ENCODE measurements around the gene OR4Q2. TPM values are rescaled to one million over a fixed set of nuclear protein-coding genes. Genes with fewer than 3 reads are reported as not detected.

OR4Q2 gene
- total RNA-seq, 4 donors from 2014 or later = not detected

DNA sequence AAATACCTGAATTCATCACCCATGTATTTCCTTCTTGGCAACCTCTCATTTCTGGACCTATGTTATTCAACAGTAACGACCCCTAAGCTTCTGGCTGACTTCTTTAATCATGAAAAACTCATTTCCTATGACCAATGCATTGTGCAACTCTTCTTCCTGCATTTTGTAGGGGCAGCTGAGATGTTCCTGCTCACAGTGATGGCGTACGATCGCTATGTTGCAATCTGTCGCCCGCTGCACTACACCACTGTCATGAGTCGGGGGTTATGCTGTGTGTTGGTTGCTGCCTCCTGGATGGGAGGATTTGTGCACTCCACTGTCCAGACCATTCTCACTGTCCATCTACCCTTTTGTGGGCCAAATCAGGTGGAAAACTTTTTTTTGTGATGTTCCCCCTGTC, 356 bp downstream of the OR4Q2 start:
- TF ChIP-seq EP300 (IDR thresholded peaks at IDR 0.05; ENCODE audit: low read depth) (no peak), POLR2A (IDR thresholded peaks at IDR 0.05) (no peak), POLR2AphosphoS5 (IDR thresholded peaks at IDR 0.05) (no peak), CTCF (IDR thresholded peaks at IDR 0.05) (no peak)
- intact Hi-C loops (cut with DNase I; ENCODE audit: low total_unique reads) = no loop called here

DNA sequence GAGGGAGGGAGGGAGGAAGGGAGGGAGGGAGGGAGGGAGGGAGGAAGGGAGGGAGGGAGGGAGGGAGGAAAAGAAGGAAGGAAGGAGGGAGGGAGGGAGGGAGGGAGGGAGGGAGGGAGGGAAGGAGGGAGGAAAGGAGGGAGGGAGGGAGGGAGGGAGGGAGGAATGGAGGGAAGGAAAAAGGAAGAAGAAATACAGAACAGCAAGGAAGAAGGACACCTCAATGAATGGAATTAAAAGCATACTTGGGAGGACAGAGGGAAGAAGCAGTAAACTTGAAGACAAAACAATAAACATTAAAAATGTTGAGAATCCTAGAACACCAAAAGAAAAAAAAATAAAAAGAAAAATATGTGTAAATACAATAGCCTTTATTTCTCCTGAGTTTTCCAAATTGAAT, 6.2 kb downstream of the OR4Q2 start:
- no peak for DNase-seq
- H3K4me3 ChIP-seq = no peak overlapping the region
- TF ChIP-seq EP300 (IDR thresholded peaks at IDR 0.05; ENCODE audit: low read depth) = no peak
- TF ChIP-seq CTCF (IDR thresholded peaks at IDR 0.05) = no peak
- TF ChIP-seq POLR2A (IDR thresholded peaks at IDR 0.05) = no peak
- no peak for TF ChIP-seq POLR2AphosphoS5 (IDR thresholded peaks at IDR 0.05)
- peaks cover 0 to 3% of the 10 kb centered on the region in 2 donors for H3K9me3 ChIP-seq
- H3K27ac ChIP-seq = no peak overlapping the region
- intact Hi-C loops (cut with DNase I; ENCODE audit: low total_unique reads) (no loop called here), in situ Hi-C loops (cut with MboI; ENCODE audit: low pct_ligation_motif_present in 1 of 4, low pct_unique_long_range_greater_than_20kb in 1 of 4, low sequenced_read_pairs in 3 of 4) (no loop called here)
- H3K27me3 ChIP-seq = no peaks in the 10 kb centered on the region
- H3K36me3 ChIP-seq = no peaks in the 10 kb centered on the region
- no peaks in the 10 kb centered on the region for H3K4me1 ChIP-seq

More for the DNA sequence above, 356 bp downstream of the OR4Q2 start:
- WGBS, 2 donors (ENCODE audit: low coverage in 1 of 2) = 76 to 80% methylated on average over 4 to 7 of the region's 7 CpGs
- in situ Hi-C loops (cut with MboI; ENCODE audit: low pct_ligation_motif_present in 1 of 4, low pct_unique_long_range_greater_than_20kb in 1 of 4, low sequenced_read_pairs in 3 of 4) = no loop called here
- Histone ChIP-seq H3K27me3 (no peaks in the 10 kb centered on the region), H3K36me3 (no peaks in the 10 kb centered on the region), H3K4me1 (no peaks in the 10 kb centered on the region), H3K4me3 (no peak overlapping the region), H3K27ac (no peak overlapping the region), H3K9me3 (no peaks in the 10 kb centered on the region)
- no peak for DNase-seq

DNA sequence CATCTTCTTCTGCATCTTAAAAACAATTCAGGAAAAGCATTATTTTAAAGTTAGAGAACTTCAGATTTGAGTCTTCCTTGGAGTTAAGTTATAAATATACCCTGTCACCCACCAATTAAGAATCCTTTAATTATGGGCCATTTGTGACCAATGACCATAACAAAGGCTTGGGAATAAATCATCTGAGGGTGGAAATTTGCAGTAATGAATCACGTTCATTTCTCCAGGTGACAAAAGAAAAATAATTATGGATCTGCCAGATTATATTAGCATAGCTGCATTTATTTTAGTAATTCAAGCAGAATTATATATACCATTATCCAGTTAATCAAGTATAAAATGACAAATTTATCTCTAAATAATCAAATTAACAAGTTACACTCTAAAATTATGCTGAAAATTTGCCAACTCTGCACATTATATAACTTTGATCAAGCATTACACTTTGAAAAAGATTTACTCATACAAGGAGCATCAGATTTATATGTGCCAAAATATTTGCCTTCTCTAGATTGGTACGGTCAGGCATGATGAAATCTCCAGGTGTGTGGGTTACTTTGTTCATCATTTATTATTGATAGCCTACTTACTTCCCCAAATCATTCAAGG, 17.4 kb downstream of the OR4Q2 start, which contains the start of gene OR4K14:
OR4K14 (minus strand) TSS at position 51 of the 609 bp plus-strand sequence. CDS start 4,114 bp downstream, outside the sequence.
- in situ Hi-C loops (cut with MboI; ENCODE audit: low pct_ligation_motif_present in 1 of 4, low pct_unique_long_range_greater_than_20kb in 1 of 4, low sequenced_read_pairs in 3 of 4) = no loop called here

GRCh38 chr14:20031058-20031457, 29.1 kb downstream of the OR4Q2 start:
- 76 to 78% methylated on average over 6 of the region's 6 CpGs for WGBS, 2 donors (ENCODE audit: low coverage in 1 of 2)
- Histone ChIP-seq H3K27me3 (no peaks in the 10 kb centered on the region), H3K36me3 (no peaks in the 10 kb centered on the region), H3K27ac (no peak overlapping the region), H3K4me1 (no peaks in the 10 kb centered on the region), H3K4me3 (no peak overlapping the region), H3K9me3 (peaks cover 0 to 2% of the 10 kb centered on the region in 2 donors)
- in situ Hi-C loops (cut with MboI; ENCODE audit: low pct_ligation_motif_present in 1 of 4, low pct_unique_long_range_greater_than_20kb in 1 of 4, low sequenced_read_pairs in 3 of 4) (no loop called here), intact Hi-C loops (cut with DNase I; ENCODE audit: low total_unique reads) (no loop called here)
- no peak for TF ChIP-seq POLR2A (IDR thresholded peaks at IDR 0.05)
- DNase-seq = no peak

More for the DNA sequence above, 17.4 kb downstream of the OR4Q2 start, which contains the start of gene OR4K14:
- no peak for TF ChIP-seq POLR2AphosphoS5 (IDR thresholded peaks at IDR 0.05)
- no peak for TF ChIP-seq POLR2A (IDR thresholded peaks at IDR 0.05)
- TF ChIP-seq CTCF (IDR thresholded peaks at IDR 0.05) = no peak
- no peak for TF ChIP-seq EP300 (IDR thresholded peaks at IDR 0.05; ENCODE audit: low read depth)
- no peak within 1 kb of the TSS for H3K4me3 ChIP-seq
- no peaks in the 10 kb centered on the region for H3K4me1 ChIP-seq
- peaks cover 0 to 2% of the 10 kb centered on the region in 2 donors for H3K9me3 ChIP-seq
- intact Hi-C loops (cut with DNase I; ENCODE audit: low total_unique reads) = no loop called here
- 67 to 76% methylated on average over 2 of the region's 2 CpGs for WGBS, 2 donors (ENCODE audit: low coverage in 1 of 2)
- no peaks in the 10 kb centered on the region for H3K27me3 ChIP-seq
- no peaks in the 10 kb centered on the region for H3K36me3 ChIP-seq
- no peak for DNase-seq
- H3K27ac ChIP-seq = no peak within 1 kb of the TSS

DNA sequence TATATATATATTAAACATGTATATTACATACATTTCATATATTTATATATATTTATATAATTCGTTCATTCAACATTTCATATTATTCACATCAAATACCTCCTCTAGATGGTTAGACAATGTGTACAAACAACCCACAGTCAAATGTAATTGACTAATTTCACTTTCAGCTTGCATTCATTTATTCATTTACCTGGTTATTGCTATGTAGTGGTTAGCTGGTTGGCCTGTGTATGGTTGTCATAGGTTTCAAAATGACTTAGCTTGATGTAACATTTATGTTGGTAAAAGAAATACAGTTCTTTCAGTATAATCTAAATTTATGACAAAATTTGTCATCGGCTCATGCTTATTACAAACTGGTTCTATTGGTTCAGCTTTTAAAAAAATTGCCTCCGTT, 33.5 kb downstream of the OR4Q2 start:
- H3K27ac ChIP-seq = no peak overlapping the region
- WGBS, 2 donors (ENCODE audit: low coverage in 1 of 2) = 67 to 68% methylated on average over 3 of the region's 3 CpGs
- intact Hi-C loops (cut with DNase I; ENCODE audit: low total_unique reads) (no loop called here), in situ Hi-C loops (cut with MboI; ENCODE audit: low pct_ligation_motif_present in 1 of 4, low pct_unique_long_range_greater_than_20kb in 1 of 4, low sequenced_read_pairs in 3 of 4) (no loop called here)
- H3K9me3 ChIP-seq = peaks cover 0 to 2% of the 10 kb centered on the region in 2 donors
- no peak overlapping the region for H3K4me3 ChIP-seq
- H3K4me1 ChIP-seq = no peaks in the 10 kb centered on the region
- TF ChIP-seq EP300 (IDR thresholded peaks at IDR 0.05; ENCODE audit: low read depth) = no peak
- TF ChIP-seq POLR2A (IDR thresholded peaks at IDR 0.05) = no peak
- TF ChIP-seq POLR2AphosphoS5 (IDR thresholded peaks at IDR 0.05) = no peak
- TF ChIP-seq CTCF (IDR thresholded peaks at IDR 0.05) = no peak
- no peaks in the 10 kb centered on the region for H3K27me3 ChIP-seq
- no peak for DNase-seq
- H3K36me3 ChIP-seq = no peaks in the 10 kb centered on the region
